B cell (primary cell): ENCODE measurements around the gene THAP11. TPM values are rescaled to one million over a fixed set of nuclear protein-coding genes. Genes with fewer than 3 reads are reported as not detected.

Source experiments
- ATAC-seq: fragments of 200-7000 bp; cut with Tn5 transposase; one replicate; pipeline ENCODE4 v1.10.0; 2021; ENCODE audit warnings: low read depth, mild to moderate bottlenecking, moderate number of reproducible peaks, moderate library complexity
- CTCF ChIA-PET: fragments of 350-600 bp; sonication (Branson Sonifier 250); formaldehyde crosslinking; loops from one replicate; lab custom pipeline; 2021; ENCODE audit warnings: antibody characterized with exemption, inconsistent platforms; lab: Charles Lee
- POLR2A ChIA-PET: fragments of 350-600 bp; sonication (Branson Sonifier 250); formaldehyde crosslinking; loops from one replicate; lab custom pipeline; 2021; ENCODE audit warnings: antibody characterized with exemption; lab: Charles Lee
- DNase-seq: peaks from one replicate; pipeline ENCODE4 v3.0.0; 2013
- H2AFZ ChIP-seq: 2 replicates; pipeline ENCODE4 v1.6.1; 2012; ENCODE audit warnings: mild to moderate bottlenecking, low read depth, low read length; ENCODE audit not compliant: insufficient read depth, poor library complexity, severe bottlenecking
- H3K27ac ChIP-seq, 2 donors: 1 replicate in 1 of 2; 2 replicates in 1 of 2; pipeline ENCODE4 v1.5.1; 2012 to 2013; ENCODE audit warnings: low read length in 2 of 2, mild to moderate bottlenecking in 2 of 2, moderate library complexity in 1 of 2
- H3K27me3 ChIP-seq, 4 experiments: fragments of 200-600 bp in 1 of 4; sonication (generic) in 1 of 4; replicated peaks in 1 of 4; 1 replicate in 2 of 4; 2 replicates in 2 of 4; pipeline versions ENCODE4 v1.6.1 to v1.7.0; 2013 to 2016; ENCODE audit warnings: low read length in 3 of 4, mild to moderate bottlenecking in 2 of 4, mixed read lengths in 1 of 4, moderate library complexity in 1 of 4; ENCODE audit not compliant: insufficient read depth in 4 of 4, control insufficient read depth in 3 of 4; ENCODE audit errors: control extremely low read depth in 1 of 4
- H3K36me3 ChIP-seq, 2 experiments: replicated peaks in 1 of 2; 1 replicate in 1 of 2; 2 replicates in 1 of 2; pipeline versions ENCODE4 v1.6.1 to v1.7.1; 2013; ENCODE audit warnings: low read length in 1 of 2; ENCODE audit not compliant: insufficient read depth in 2 of 2, control insufficient read depth in 1 of 2; ENCODE audit errors: control extremely low read depth in 1 of 2, extremely low read depth in 1 of 2
- H3K4me1 ChIP-seq, 2 donors: fragments of 200-600 bp in 1 of 2; sonication (generic) in 1 of 2; 1 replicate in 1 of 2; 2 replicates in 1 of 2; pipeline versions ENCODE4 v1.5.1 to v1.6.1; 2013 to 2017; ENCODE audit warnings: low read length in 2 of 2; ENCODE audit not compliant: control insufficient read depth in 2 of 2, insufficient read depth in 2 of 2
- H3K4me2 ChIP-seq: replicated peaks from 2 replicates; pipeline ENCODE3; 2012; ENCODE audit warnings: mild to moderate bottlenecking, low read depth, low read length; ENCODE audit not compliant: poor library complexity, severe bottlenecking
- H3K4me3 ChIP-seq, 5 experiments: fragments of 200-600 bp in 1 of 5; sonication (generic) in 1 of 5; 1 replicate in 3 of 5; 2 replicates in 2 of 5; pipeline versions ENCODE4 v1.5.1 to v1.7.0; 2011 to 2016; ENCODE audit warnings: low read length in 4 of 5, mild to moderate bottlenecking in 4 of 5, low read depth in 2 of 5, control low read depth in 1 of 5, moderate library complexity in 1 of 5; ENCODE audit not compliant: insufficient read depth in 1 of 5; ENCODE audit errors: control extremely low read depth in 1 of 5, extremely low read depth in 1 of 5
- H3K79me2 ChIP-seq: fragments of 200-600 bp; sonication (generic); one replicate; pipeline ENCODE4 v1.6.0; 2016; ENCODE audit warnings: low read length; ENCODE audit not compliant: control insufficient read depth, insufficient read depth
- H3K9ac ChIP-seq: fragments of 200-600 bp; sonication (generic); 2 replicates; pipeline ENCODE4 v1.6.1; 2017; ENCODE audit warnings: mild to moderate bottlenecking, low read length, moderate library complexity
- H3K9me3 ChIP-seq, 3 donors: one replicate each; pipeline versions ENCODE4 v1.6.1 to v1.7.1; 2013; ENCODE audit warnings: low read length in 2 of 3; ENCODE audit not compliant: control insufficient read depth in 2 of 3, insufficient read depth in 1 of 3; ENCODE audit errors: control extremely low read depth in 1 of 3
- H4K20me1 ChIP-seq: 2 replicates; pipeline ENCODE4 v1.6.0; 2012; ENCODE audit warnings: mild to moderate bottlenecking, low read length; ENCODE audit not compliant: insufficient read depth, control insufficient read depth, poor library complexity, severe bottlenecking
- H3K27ac Mint-ChIP-seq: one replicate; pipeline ENCODE4 v1.8.0; 2021; ENCODE audit warnings: mixed read lengths
- H3K27me3 Mint-ChIP-seq: one replicate; pipeline ENCODE4 v1.8.0; 2021; ENCODE audit warnings: mixed read lengths
- H3K4me1 Mint-ChIP-seq: one replicate; pipeline ENCODE4 v1.8.0; 2021; ENCODE audit warnings: mixed read lengths
- H3K4me3 Mint-ChIP-seq: one replicate; pipeline ENCODE4 v1.8.0; 2021; ENCODE audit warnings: mixed read lengths
- H3K9me3 Mint-ChIP-seq: one replicate; pipeline ENCODE4 v1.8.0; 2022; ENCODE audit warnings: mixed read lengths; ENCODE audit not compliant: insufficient read depth
- CTCF ChIP-seq: fragments of 200-600 bp; IDR thresholded peaks from one replicate; pipeline ENCODE4 v1.8.0; 2022; ENCODE audit warnings: antibody characterized with exemption, mild to moderate bottlenecking
- EZH2 ChIP-seq: IDR thresholded peaks from 2 replicates; pipeline ENCODE4 v1.6.1; 2012; ENCODE audit warnings: borderline replicate concordance, low read depth, mild to moderate bottlenecking, moderate library complexity, low read length; ENCODE audit not compliant: insufficient read depth, poor library complexity, severe bottlenecking
- WGBS: methylation state at CpG from one replicate; pipeline ENCODE4 v1.1.5; 2013; ENCODE audit warnings: missing lambda C conversion rate; ENCODE audit not compliant: insufficient coverage; 5-methylcytosine and 5-hydroxymethylcytosine counted together
- intact Hi-C: fragments of 100-400 bp; cut with micrococcal nuclease; formaldehyde crosslinking; loops from one replicate; pipeline ENCODE4 v1.10.0; 2022
- polyA plus RNA-seq: library from polyadenylated mRNA; depleted of rRNA; stranded (reverse); fragments of >200 nt; gene quantifications from 2 replicates; pipeline ENCODE4 v1.2.3, GENCODE V29; 2012
- total RNA-seq, 2 donors: library from RNA; stranded (reverse); fragments of 120-200 nt in 1 of 2; gene quantifications; 1 replicate in 1 of 2; 2 replicates in 1 of 2; pipeline versions ENCODE4 v1.2.3 to v1.2.4, GENCODE V29; 2013 to 2022

Gene THAP11
- total and polyA plus RNA-seq, 2 donors (not counting 1 experiment from before 2014, with no cell fraction given): 24.4 to 42.7 TPM

GRCh38 chr16:67807148-67807682 is 34.9 kb upstream of the THAP11 start:
- peak overlapping the region in 1 of 2 donors; percentile 70 for H3K27ac ChIP-seq
- H3K9me3 ChIP-seq: peaks cover 0 to 2% (median 0%) of the 10 kb centered on the region in 3 donors
- Mint-ChIP-seq H3K27ac (peak overlapping the region; percentile 94), H3K4me1 (peaks cover 39% of the 10 kb centered on the region), H3K9me3 (no peaks in the 10 kb centered on the region), H3K27me3 (no peaks in the 10 kb centered on the region), H3K4me3 (peak overlapping the region; percentile 97)
- H3K79me2 ChIP-seq: peaks cover 47% of the 10 kb centered on the region
- ChIA-PET POLR2A (interaction anchor here (0.6 to 1.5 kb wide), 7 partner anchors 9 to 589 kb away, joined by 3 to 11 read pairs (median 3); partner anchors contain the start of gene NUTF2), CTCF (interaction anchor here (0.8 to 2.7 kb wide), 14 partner anchors 9 to 286 kb away, joined by 3 to 48 read pairs (median 3); partner anchors contain the start of gene GFOD2)
- ATAC-seq (no peak), DNase-seq (no peak)
- peaks cover 6% of the 10 kb centered on the region for H4K20me1 ChIP-seq
- peaks cover 2 to 5% of the 10 kb centered on the region in 2 experiments for H3K36me3 ChIP-seq
- H3K4me3 ChIP-seq: peak overlapping the region; percentile 89 to 99 (median 92)
- intact Hi-C loops: loop anchor here (2.0 to 10.0 kb wide), 4 partner anchors 66 to 430 kb away; partner anchors contain the start of genes AGRP, ATP6V0D1, EDC4 and ESRP2
- peaks cover 34 to 45% of the 10 kb centered on the region in 2 donors for H3K4me1 ChIP-seq
- H3K27me3 ChIP-seq: no peaks in the 10 kb centered on the region
- H3K9ac ChIP-seq: peak overlapping the region; percentile 86
- 38% methylated on average over 17 of the region's 24 CpGs for WGBS
- peak overlapping the region; percentile 92 for H3K4me2 ChIP-seq
- no peak for TF ChIP-seq CTCF
- TF ChIP-seq EZH2: no peak
- H2AFZ ChIP-seq: peak overlapping the region; percentile 90

GRCh38 chr16:67811899-67812298 is 30.2 kb upstream of the THAP11 start:
- DNase-seq (no peak), ATAC-seq (no peak)
- Histone ChIP-seq H3K27ac (no peak overlapping the region), H3K4me2 (no peak overlapping the region), H3K4me3 (no peak overlapping the region), H3K9me3 (peaks cover 0 to 2% (median 0%) of the 10 kb centered on the region in 3 donors), H2AFZ (no peak overlapping the region), H3K9ac (no peak overlapping the region), H3K4me1 (peaks cover 0 to 12% of the 10 kb centered on the region in 2 donors), H3K27me3 (no peaks in the 10 kb centered on the region), H3K36me3 (no peaks in the 10 kb centered on the region), H3K79me2 (peaks cover 7% of the 10 kb centered on the region), H4K20me1 (no peaks in the 10 kb centered on the region)
- ChIA-PET CTCF (interaction anchor here (1.3 kb wide), 1 partner anchor 34 kb away, joined by 4 read pairs; the partner anchor contains the start of gene NUTF2), POLR2A (no interaction called here)
- WGBS: no CpG with 5 or more reads among the region's 1 CpG
- TF ChIP-seq CTCF (no peak), EZH2 (no peak)
- intact Hi-C loops: no loop called here
- Mint-ChIP-seq H3K27ac (no peak overlapping the region), H3K9me3 (no peaks in the 10 kb centered on the region), H3K4me1 (peaks cover 9% of the 10 kb centered on the region), H3K4me3 (no peak overlapping the region), H3K27me3 (no peaks in the 10 kb centered on the region)
